NCI-H2107 treated with DMSO at 0.1 percent for 48 hours (cell line): Measurements from ENCODE around the gene VKORC1L1.
"Not testable (repeated sequence)": the region's sequence is repeated elsewhere in the genome, so short reads cannot be mapped to it uniquely, and the experiment has no call there.

Experiments used
- DNase-seq: peaks from one replicate; lab custom pipeline; 2025; ENCODE audit not compliant: unreplicated experiment; lab: John Stamatoyannopoulos, UW

The VKORC1L1 gene

GRCh38 chr7:65931685-65932084 lies 58.8 kb downstream of the VKORC1L1 start:
- no peak for DNase-seq

DNA sequence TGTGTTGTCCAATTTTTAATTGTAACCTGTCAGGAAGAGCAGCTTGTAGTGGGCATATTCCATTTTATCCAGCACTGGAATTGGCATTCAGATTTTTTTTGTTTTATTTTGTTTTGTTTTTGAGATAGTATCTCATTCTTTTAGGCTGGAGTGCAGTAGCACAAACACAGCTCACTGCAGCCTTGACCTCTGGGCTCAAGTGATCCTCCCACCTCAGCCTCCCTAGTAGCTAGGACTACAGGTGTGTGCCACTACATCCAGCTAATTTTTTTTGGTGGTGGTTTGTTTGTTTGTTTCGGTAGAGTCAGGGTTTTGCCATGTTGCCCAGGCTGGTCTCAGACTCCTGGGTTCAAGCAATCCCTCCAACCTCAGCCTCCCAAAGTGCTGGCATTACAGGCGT lies 64.4 kb downstream of the VKORC1L1 start:
- no peak for DNase-seq

DNA sequence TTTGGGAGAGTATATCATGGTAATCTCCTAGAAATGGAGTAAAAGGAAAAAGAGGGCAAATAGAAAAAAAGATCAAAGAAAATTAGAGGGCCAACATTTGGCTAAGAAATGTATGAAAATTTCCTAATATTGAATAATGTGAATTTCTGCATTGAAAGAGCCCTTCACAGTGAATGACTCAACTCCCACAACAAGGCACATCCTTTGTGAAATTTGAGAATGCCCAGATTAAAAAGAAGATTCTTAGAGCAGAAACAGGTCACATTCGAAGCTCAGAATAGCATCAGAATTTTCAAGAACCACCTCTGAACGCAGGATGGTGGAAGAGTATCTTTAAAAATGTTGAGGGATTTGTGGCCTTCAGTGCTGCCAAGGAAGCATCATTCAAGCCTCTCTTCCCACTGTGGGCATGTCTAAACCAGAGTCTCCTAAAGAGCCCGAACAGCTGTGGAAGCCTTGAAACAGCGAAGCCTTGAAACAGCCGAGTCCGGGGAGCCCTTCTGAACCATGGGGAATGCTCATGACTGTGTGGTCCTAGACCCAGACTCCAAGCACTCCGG lies 65.5 kb downstream of the VKORC1L1 start:
- DNase-seq = no peak

GRCh38 chr7:65945787-65946186 lies 72.9 kb downstream of the VKORC1L1 start:
- not testable (repeated sequence) for DNase-seq

DNA sequence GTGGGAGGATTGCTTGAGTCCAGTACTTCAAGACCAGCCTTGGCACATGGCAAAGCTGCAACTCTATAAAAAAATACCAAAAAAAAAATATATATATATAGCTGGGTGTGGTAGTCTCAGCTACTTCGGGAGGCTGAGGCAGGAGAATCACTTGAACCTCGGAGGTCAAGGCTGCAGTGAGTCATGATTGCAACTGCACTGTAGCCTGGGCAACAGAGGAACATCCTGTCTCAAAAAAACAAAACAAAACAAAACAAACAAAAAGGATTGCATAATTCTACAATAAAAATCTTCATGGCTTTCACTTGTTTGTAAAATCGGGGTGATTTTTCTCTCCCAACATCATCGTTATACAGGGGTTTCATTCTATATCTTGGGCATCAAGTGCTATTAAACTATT lies 74.0 kb downstream of the VKORC1L1 start:
- DNase-seq = no peak

GRCh38 chr7:65951837-65952578 lies 79.1 kb downstream of the VKORC1L1 start:
- DNase-seq = no peak

DNA sequence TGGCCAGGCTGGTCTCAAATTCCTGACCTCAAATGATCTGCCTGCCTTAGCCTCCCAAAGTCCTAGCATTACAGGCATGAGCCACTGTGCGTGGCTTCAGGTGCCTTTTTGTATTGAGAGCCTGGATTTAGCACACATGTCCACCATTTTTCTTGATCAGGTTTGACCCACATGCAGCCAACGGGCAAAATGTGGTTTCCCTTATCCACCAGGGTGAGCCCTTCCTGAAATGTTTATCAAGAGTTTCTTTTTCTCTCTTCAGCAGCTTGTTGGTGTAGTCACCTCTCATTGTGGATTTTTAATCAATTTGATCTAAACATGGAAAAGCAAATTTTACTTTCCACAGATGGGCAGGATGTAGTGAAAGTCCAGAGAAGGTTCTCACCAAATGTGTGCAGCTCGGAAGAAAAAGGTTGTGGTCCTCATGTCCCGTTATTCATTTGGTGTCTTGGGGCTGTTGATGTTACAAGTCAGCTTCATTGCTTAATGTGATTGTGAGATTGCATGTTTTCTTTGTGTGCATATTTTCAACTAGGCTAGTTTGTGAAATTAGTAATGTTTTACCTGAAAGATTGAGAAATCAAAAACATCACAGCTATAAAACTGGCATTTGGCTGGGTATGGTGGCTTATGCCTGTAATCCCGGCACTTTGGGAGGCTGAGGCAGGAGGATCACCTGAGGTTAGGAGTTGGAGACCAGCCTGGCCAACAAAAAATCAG lies 80.3 kb downstream of the VKORC1L1 start:
- DNase-seq = no peak

DNA sequence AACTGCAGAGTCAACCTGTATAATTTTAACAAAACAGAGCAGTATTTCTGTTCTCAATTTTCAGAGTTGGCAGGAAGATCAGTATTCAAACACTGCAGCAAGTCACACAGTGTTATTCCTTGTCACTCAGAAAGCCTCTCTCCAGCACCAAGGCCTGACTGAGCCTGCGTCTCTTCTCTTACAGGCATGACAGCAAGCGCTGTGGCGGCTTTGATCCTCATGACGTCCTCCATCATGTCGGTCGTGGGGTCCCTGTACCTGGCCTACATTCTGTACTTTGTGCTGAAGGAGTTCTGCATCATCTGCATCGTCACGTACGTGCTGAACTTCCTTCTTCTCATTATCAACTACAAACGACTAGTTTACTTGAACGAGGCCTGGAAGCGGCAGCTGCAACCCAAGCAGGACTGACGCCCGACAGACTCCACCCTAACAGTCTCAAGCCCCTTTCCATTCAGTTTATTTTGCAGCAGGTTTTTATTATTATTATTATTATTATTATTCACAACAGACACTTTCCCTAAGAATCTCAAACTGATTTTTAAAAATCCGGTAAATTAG lies 81.1 kb downstream of the VKORC1L1 start:
- DNase-seq = no peak

GRCh38 chr7:65955718-65956117 lies 82.8 kb downstream of the VKORC1L1 start:
- no peak for DNase-seq

- no peak for DNase-seq
Measured at GRCh38 chr7:65960351-65961074, 87.6 kb downstream of the VKORC1L1 start.

- DNase-seq = no peak
Measured at GRCh38 chr7:65962033-65962432, 89.2 kb downstream of the VKORC1L1 start.

DNA sequence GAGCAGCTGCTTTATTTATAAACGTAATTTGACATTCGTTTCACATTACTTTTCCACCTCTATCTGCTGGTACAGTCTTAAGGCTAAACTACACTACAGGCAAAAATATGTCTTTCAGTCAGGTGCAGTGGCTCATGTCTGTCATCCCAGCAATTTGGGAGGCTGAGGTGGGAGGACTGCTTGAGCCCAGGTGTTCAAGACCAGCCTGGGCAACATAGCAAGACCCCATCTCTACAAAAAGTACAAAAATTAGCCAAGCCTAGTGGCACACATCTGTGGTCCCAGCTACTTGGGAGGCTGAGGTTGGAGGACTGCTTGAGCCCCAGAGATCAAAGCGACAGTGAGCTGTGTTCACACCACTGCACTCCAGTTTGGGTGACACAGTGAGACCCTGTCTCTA lies 91.8 kb downstream of the VKORC1L1 start:
- DNase-seq = not testable (repeated sequence)

- no peak for DNase-seq
Measured at GRCh38 chr7:65966146-65966545, 93.3 kb downstream of the VKORC1L1 start.

- DNase-seq = no peak
Measured at GRCh38 chr7:65967361-65968155, 94.7 kb downstream of the VKORC1L1 start.

DNA sequence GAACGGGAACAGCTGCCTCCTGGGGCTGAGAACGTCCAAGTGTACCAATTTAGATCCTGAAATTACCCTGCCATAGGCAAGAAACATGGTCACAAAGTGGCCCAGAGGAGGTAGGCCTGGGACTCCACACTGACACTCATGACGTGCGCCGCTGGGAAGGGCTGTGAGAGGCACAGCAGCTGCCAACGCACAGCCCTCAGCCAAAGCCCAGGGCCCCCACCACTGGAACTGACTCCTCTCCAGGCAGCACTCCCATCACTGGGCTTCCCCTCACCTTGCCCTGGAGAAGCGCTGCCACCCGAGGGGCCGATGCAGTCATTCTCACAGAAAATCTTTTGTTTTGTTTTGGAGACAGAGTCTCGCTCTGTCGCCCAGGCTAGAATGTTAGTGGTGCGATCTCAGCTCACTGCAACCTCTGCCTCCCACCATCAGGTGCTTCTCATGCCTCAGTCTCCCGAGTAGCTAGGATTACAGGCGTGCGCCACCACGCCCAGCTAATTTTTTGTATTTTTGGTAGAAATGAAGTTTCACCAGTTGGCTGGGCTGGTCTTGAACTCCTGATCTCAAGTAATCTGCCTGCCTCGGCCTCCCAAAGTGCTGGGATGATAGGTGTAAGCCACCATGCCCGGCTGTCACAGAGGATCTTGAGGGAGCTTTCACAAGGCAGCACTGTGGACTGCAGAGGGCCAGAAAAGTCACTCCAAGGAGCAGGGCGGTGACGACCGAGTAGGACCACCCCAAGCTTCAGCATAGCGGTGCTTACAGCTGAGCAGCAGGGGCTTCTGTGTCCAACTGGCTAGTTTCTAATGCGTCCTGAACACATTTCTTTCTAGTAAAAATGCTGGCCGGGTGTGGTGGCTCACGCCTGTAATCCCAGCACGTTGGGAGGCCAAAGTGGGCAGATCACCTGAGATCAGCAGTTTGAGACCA lies 95.6 kb downstream of the VKORC1L1 start:
- DNase-seq = no peak

DNA sequence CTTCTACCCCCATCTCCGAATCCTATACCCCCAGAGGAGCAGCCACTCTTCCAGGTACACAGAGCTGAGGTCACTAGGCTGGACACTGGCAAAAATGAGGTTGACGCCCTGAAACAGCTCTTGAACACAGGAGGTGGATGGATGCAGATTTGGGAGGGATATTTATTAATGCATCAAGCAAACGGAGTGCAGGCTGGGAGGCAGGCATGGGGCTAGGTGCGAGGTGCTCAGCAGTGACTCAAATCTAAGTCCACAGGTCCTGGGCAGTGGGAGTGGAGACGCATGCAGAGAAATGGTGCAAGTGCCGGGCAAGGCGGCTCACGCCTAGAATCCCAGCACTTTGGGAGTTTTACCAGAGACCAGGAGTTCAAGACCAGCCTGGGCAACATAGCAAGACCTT lies 98.1 kb downstream of the VKORC1L1 start:
- DNase-seq = no peak

- DNase-seq = no peak
Measured at GRCh38 chr7:65972976-65973375, 100.1 kb downstream of the VKORC1L1 start.

GRCh38 chr7:65974191-65974801 lies 101.4 kb downstream of the VKORC1L1 start:
- no peak for DNase-seq

GRCh38 chr7:65974876-65975275 lies 102.0 kb downstream of the VKORC1L1 start:
- DNase-seq = no peak
